ENCODE data around the gene FMN1.

GRCh38 chr15:32933236-32933635 lies 261.3 kb downstream of the FMN1 start:
- no peak for TF ChIP-seq CTCF (IDR thresholded peaks at IDR 0.05)
- TF ChIP-seq EP300 (IDR thresholded peaks at IDR 0.05) = no peak
- TF ChIP-seq POLR2AphosphoS5 (IDR thresholded peaks at IDR 0.05) = no peak
